Stimulated activated CD8-positive, alpha-beta memory T cell treated with anti-CD3 and anti-CD28 coated beads, Interleukin-7, amount 100 ng/mL, for 48 hours (primary cell): ENCODE results near the gene ZBTB46.

ENCODE experiments used
- DNase-seq, 2 donors: peaks; one replicate each; pipeline ENCODE4 v3.0.0-alpha.2; 2020; ENCODE audit warnings: low read depth in 1 of 2; ENCODE audit errors: extremely low read depth in 1 of 2

Gene ZBTB46

GRCh38 chr20:63839620-63840019, 8.6 kb upstream of the ZBTB46 start:
- no peak for DNase-seq

- DNase-seq: no peak
These were observed 6.4 kb upstream of the ZBTB46 start for GRCh38 chr20:63837479-63837878.

- no peak for DNase-seq
These were observed 5.6 kb upstream of the ZBTB46 start for GRCh38 chr20:63836458-63837344.

GRCh38 chr20:63835021-63835858, 4.2 kb upstream of the ZBTB46 start:
- no peak for DNase-seq

GRCh38 chr20:63834491-63834880, 3.4 kb upstream of the ZBTB46 start:
- DNase-seq: no peak

- no peak for DNase-seq
These were observed 2.9 kb upstream of the ZBTB46 start for GRCh38 chr20:63833776-63834490.

- no peak for DNase-seq
These were observed 1.1 kb upstream of the ZBTB46 start for GRCh38 chr20:63831993-63832686.

- no peak for DNase-seq
These were observed 555 bp upstream of the ZBTB46 start for GRCh38 chr20:63831646-63831992.

GRCh38 chr20:63829945-63830835, 874 bp downstream of the ZBTB46 start:
- DNase-seq: no peak

GRCh38 chr20:63829603-63829944, 1.5 kb downstream of the ZBTB46 start:
- no peak for DNase-seq

- no peak for DNase-seq
These were observed 2.1 kb downstream of the ZBTB46 start for GRCh38 chr20:63828951-63829350.

- no peak for DNase-seq
These were observed 2.5 kb downstream of the ZBTB46 start for GRCh38 chr20:63828545-63828944.

GRCh38 chr20:63828124-63828523, 2.9 kb downstream of the ZBTB46 start:
- DNase-seq: no peak

- DNase-seq: no peak
These were observed 4.3 kb downstream of the ZBTB46 start for GRCh38 chr20:63826753-63827152.

GRCh38 chr20:63825331-63826118, 5.5 kb downstream of the ZBTB46 start:
- DNase-seq: no peak

- DNase-seq: no peak
These were observed 7.3 kb downstream of the ZBTB46 start for GRCh38 chr20:63823691-63824311.

- no peak for DNase-seq
These were observed 8.8 kb downstream of the ZBTB46 start for GRCh38 chr20:63822276-63822696.

- no peak for DNase-seq
These were observed 9.3 kb downstream of the ZBTB46 start for GRCh38 chr20:63821811-63822210.
